ENCODE measurements around the gene GARIN1A. TPM values are rescaled to one million over a fixed set of nuclear protein-coding genes. Genes with fewer than 3 reads are reported as not detected.

Gene GARIN1A
- total and polyA plus RNA-seq, 2 of the 4 experiments (the other 2 are of a cell fraction) = 0.18 to 1.4 TPM

Small RNA genes lying within 50 kb of the gene (microRNA-seq; reads per million reads assigned to microRNA genes)
- gene RNA5SP242 (ENCODE audit: insufficient read depth, insufficient read length) = 175 reads per million, percentile 85 among the genes with 10 or more reads in this experiment
- 94.0 reads per million, percentile 80 among the genes with 10 or more reads in this experiment for gene RNA5SP243 (ENCODE audit: insufficient read depth, insufficient read length)
- gene RNU6-177P (ENCODE audit: insufficient read depth, insufficient read length) = not detected

Small RNA genes lying within 50 kb of the gene (small RNA-seq; reads per million reads assigned to genes)
- gene RNA5SP242 (0.25 to 36.9 (median 5.4) reads per million in 5 experiments), gene RNA5SP243 (0.04 to 10.2 (median 4.2) reads per million in 5 experiments), gene RNU6-177P (0 reads per million in 5 experiments)

Other genes with a start within 250 kb of the GARIN1A start
- gene HILPDA, start 216.4 kb upstream of the GARIN1A start, total RNA-seq (2012; rRNA removed) = 23.6 and 31.2 TPM in 2 replicates
- gene HILPDA, start 216.4 kb upstream of the GARIN1A start, polyA plus RNA-seq (2012; rRNA removed) = 29.8 and 35.6 TPM in 2 replicates
- 34.2 and 45.8 TPM in 2 replicates for gene METTL2B, start 195.5 kb upstream of the GARIN1A start, total RNA-seq (2012; rRNA removed)
- 14.1 and 18.0 TPM in 2 replicates for gene METTL2B, start 195.5 kb upstream of the GARIN1A start, polyA plus RNA-seq (2012; rRNA removed)
- gene CALU, start 67.1 kb downstream of the GARIN1A start, total RNA-seq (2012; rRNA removed) = 421 and 914 TPM in 2 replicates
- 426 and 525 TPM in 2 replicates for gene CALU, start 67.1 kb downstream of the GARIN1A start, polyA plus RNA-seq (2012; rRNA removed)
- gene OPN1SW, start 103.5 kb downstream of the GARIN1A start, total RNA-seq (2012; rRNA removed) = not detected in 2 replicates
- not detected in 2 replicates for gene OPN1SW, start 103.5 kb downstream of the GARIN1A start, polyA plus RNA-seq (2012; rRNA removed)
- gene CCDC136, start 119.7 kb downstream of the GARIN1A start, total RNA-seq (2012; rRNA removed) = 7.7 and 8.3 TPM in 2 replicates
- 15.1 and 18.0 TPM in 2 replicates for gene CCDC136, start 119.7 kb downstream of the GARIN1A start, polyA plus RNA-seq (2012; rRNA removed)
- 116 and 139 TPM in 2 replicates for gene FLNC, start 158.1 kb downstream of the GARIN1A start, total RNA-seq (2012; rRNA removed)
- gene FLNC, start 158.1 kb downstream of the GARIN1A start, polyA plus RNA-seq (2012; rRNA removed) = 154 and 167 TPM in 2 replicates
- 61.1 and 104 TPM in 2 replicates for gene ATP6V1F, start 190.6 kb downstream of the GARIN1A start, total RNA-seq (2012; rRNA removed)
- 321 and 346 TPM in 2 replicates for gene ATP6V1F, start 190.6 kb downstream of the GARIN1A start, polyA plus RNA-seq (2012; rRNA removed)
- not detected in 2 replicates for gene KCP, start 238.4 kb downstream of the GARIN1A start, total RNA-seq (2012; rRNA removed)
- 0.03 and 0.07 TPM in 2 replicates for gene KCP, start 238.4 kb downstream of the GARIN1A start, polyA plus RNA-seq (2012; rRNA removed)

Data from IMR-90 (cell line).